ENCODE measurements around the gene XPR1.

GRCh38 chr1:180811298-180811697, 179.5 kb downstream of the XPR1 start:
- TF ChIP-seq CTCF (IDR thresholded peaks at IDR 0.05; ENCODE audit: insufficient read depth, low read depth, low read length), result no peak
- no peak for TF ChIP-seq EZH2 (IDR thresholded peaks at IDR 0.05; ENCODE audit: insufficient read depth, low read length)
